C4-2B (cell line): ENCODE data around the gene NOTCH4.

ENCODE experiments used
- CTCF ChIP-seq: fragments of 450-650 bp; conservative IDR thresholded peaks from 2 replicates; pipeline ENCODE4 v1.5.1; 2017; ENCODE audit warnings: mild to moderate bottlenecking
- ZFX ChIP-seq: fragments of 450-650 bp; IDR thresholded peaks from 2 replicates; pipeline ENCODE4 v1.6.1; 2017

DNA sequence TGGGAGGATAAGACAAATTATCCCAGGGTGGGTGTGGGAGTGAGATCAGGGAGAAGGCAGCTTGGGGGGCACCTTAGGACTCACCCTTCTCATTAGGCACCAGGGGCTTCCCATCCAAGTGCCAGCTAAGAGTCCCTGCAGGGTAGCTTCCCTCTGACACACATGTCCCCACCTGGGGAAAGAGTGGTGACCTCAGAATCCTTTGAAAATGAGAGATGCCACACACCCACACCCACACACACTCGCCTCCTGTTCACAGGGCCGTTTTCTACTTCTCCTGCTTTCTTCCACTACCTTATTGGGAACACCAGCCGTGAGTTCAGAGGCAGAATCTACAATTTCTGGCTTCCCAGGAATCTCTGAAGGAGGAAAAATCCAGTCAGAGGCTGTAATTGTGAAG is 40.8 kb downstream of the NOTCH4 start:
- no peak for TF ChIP-seq CTCF
- no peak for TF ChIP-seq ZFX
